Myocyte (in vitro differentiated cells): ENCODE measurements around the gene DEPP1. TPM values are rescaled to one million over a fixed set of nuclear protein-coding genes. Genes with fewer than 3 reads are reported as not detected.

Experiments
- DNase-seq: peaks from one replicate; pipeline ENCODE4 v3.0.0-alpha.2; 2012; ENCODE audit warnings: low read depth
- total RNA-seq: library from RNA; depleted of rRNA; stranded (reverse); fragments of >200 nt; gene quantifications from 2 replicates; pipeline ENCODE4 v1.2.3, GENCODE V29; 2014

DEPP1 gene
- total RNA-seq, 1 donor from 2014 or later = 55.5 TPM

- peak; percentile 66 for DNase-seq
Measured at GRCh38 chr10:44955413-44956070, 23.1 kb downstream of the DEPP1 start.

- DNase-seq = no peak
Measured at GRCh38 chr10:44954962-44955361, 23.6 kb downstream of the DEPP1 start.

- no peak for DNase-seq
Measured at GRCh38 chr10:44954042-44954441, 24.6 kb downstream of the DEPP1 start.

- no peak for DNase-seq
Measured at GRCh38 chr10:44952779-44953231, 25.8 kb downstream of the DEPP1 start.

GRCh38 chr10:44951576-44952226 lies 26.9 kb downstream of the DEPP1 start:
- no peak for DNase-seq

- no peak for DNase-seq
Measured at GRCh38 chr10:44950326-44951225, 28.0 kb downstream of the DEPP1 start.

GRCh38 chr10:44949915-44950314 lies 28.7 kb downstream of the DEPP1 start:
- no peak for DNase-seq

GRCh38 chr10:44949127-44949802 lies 29.3 kb downstream of the DEPP1 start:
- no peak for DNase-seq

- no peak for DNase-seq
Measured at GRCh38 chr10:44948642-44949041, 30.0 kb downstream of the DEPP1 start.

GRCh38 chr10:44947371-44948152 lies 31.0 kb downstream of the DEPP1 start:
- peak; percentile 93 for DNase-seq

GRCh38 chr10:44946205-44946604 lies 32.4 kb downstream of the DEPP1 start:
- DNase-seq = peak; percentile 61

GRCh38 chr10:44944354-44944753 lies 34.3 kb downstream of the DEPP1 start:
- DNase-seq = no peak

GRCh38 chr10:44939691-44940401 lies 38.8 kb downstream of the DEPP1 start:
- DNase-seq = no peak

GRCh38 chr10:44938956-44939355 lies 39.7 kb downstream of the DEPP1 start:
- no peak for DNase-seq

GRCh38 chr10:44937196-44938005 lies 41.2 kb downstream of the DEPP1 start:
- peak; percentile 65 for DNase-seq

- DNase-seq = no peak
Measured at GRCh38 chr10:44936314-44936975, 42.2 kb downstream of the DEPP1 start.

- DNase-seq = no peak
Measured at GRCh38 chr10:44935966-44936295, 42.7 kb downstream of the DEPP1 start.

GRCh38 chr10:44935201-44935965 lies 43.2 kb downstream of the DEPP1 start:
- peak; percentile 99 for DNase-seq
